K562 (cell line): ENCODE data around the gene ARHGAP22. TPM values are rescaled to one million over a fixed set of nuclear protein-coding genes. Genes with fewer than 3 reads are reported as not detected.

Experiments
- E2F4 ChIP-seq: sonication (generic); formaldehyde crosslinking; IDR thresholded peaks from 2 replicates; pipeline ENCODE4 v1.8.0; 2022; ENCODE audit warnings: mild to moderate bottlenecking, low read depth, missing genetic modification reagents
- ELF2 ChIP-seq: fragments of 250-450 bp; sonication (Bioruptor Pico); IDR thresholded peaks from 2 replicates; pipeline ENCODE4 v1.5.0; 2021; ENCODE audit warnings: mild to moderate bottlenecking
- ETS2 ChIP-seq: IDR thresholded peaks from 2 replicates; pipeline ENCODE4 v1.6.1; 2016; ENCODE audit warnings: borderline replicate concordance, missing genetic modification characterization, mild to moderate bottlenecking, moderate library complexity, missing compliant biosample characterization; ENCODE audit not compliant: poor library complexity, severe bottlenecking
- ETV6 ChIP-seq, 3 experiments: fragments of 150-350 bp in 1 of 3; sonication (generic) in 1 of 3; formaldehyde crosslinking in 1 of 3; IDR thresholded peaks; 2 replicates each; pipeline versions ENCODE4 v1.6.1 to v1.8.0; 2014 to 2022; ENCODE audit warnings: borderline replicate concordance in 2 of 3, low read depth in 2 of 3, antibody characterized with exemption in 1 of 3, low read length in 1 of 3, mild to moderate bottlenecking in 1 of 3, missing genetic modification reagents in 1 of 3
- EZH2 ChIP-seq: IDR thresholded peaks from 2 replicates; pipeline ENCODE4 v1.6.1; 2012; ENCODE audit warnings: low read depth, mild to moderate bottlenecking, inconsistent platforms, low read length, borderline replicate concordance
- FOXK1 ChIP-seq: sonication (generic); formaldehyde crosslinking; IDR thresholded peaks from 2 replicates; pipeline ENCODE4 v1.8.0; 2022; ENCODE audit warnings: missing genetic modification reagents, mild to moderate bottlenecking, borderline replicate concordance
- HDAC8 ChIP-seq: fragments of 450-650 bp; IDR thresholded peaks from 2 replicates; pipeline ENCODE4 v1.6.1; 2016; ENCODE audit warnings: mild to moderate bottlenecking, missing genetic modification characterization, moderate library complexity, missing compliant biosample characterization
- HSF4 ChIP-seq: fragments of 250-450 bp; sonication (Bioruptor Pico); IDR thresholded peaks from 2 replicates; pipeline ENCODE4 v2.1.2; 2022; ENCODE audit warnings: mild to moderate bottlenecking, moderate library complexity, borderline replicate concordance
- MYC ChIP-seq, 2 experiments: fragments of 250-450 bp in 1 of 2; sonication (Bioruptor Pico) in 1 of 2; IDR thresholded peaks; 2 replicates each; pipeline versions ENCODE4 v1.5.1 to v1.6.1; 2012 to 2021; ENCODE audit warnings: low read depth in 2 of 2, borderline replicate concordance in 1 of 2, improper control_type of control experiment in 1 of 2, low read length in 1 of 2, mild to moderate bottlenecking in 1 of 2, moderate library complexity in 1 of 2
- PTTG1 ChIP-seq: fragments of 450-650 bp; IDR thresholded peaks from 2 replicates; pipeline ENCODE4 v1.6.1; 2016; ENCODE audit warnings: low read depth, mild to moderate bottlenecking, missing genetic modification characterization, missing compliant biosample characterization
- PYGO2 ChIP-seq: fragments of 450-650 bp; IDR thresholded peaks from 2 replicates; pipeline ENCODE4 v1.6.1; 2016; ENCODE audit warnings: mild to moderate bottlenecking, missing genetic modification characterization, moderate library complexity, missing compliant biosample characterization
- RBFOX2 ChIP-seq: fragments of 200-400 bp; formaldehyde crosslinking; IDR thresholded peaks from 2 replicates; pipeline ENCODE4 v1.6.1; 2017; ENCODE audit warnings: low read depth, mild to moderate bottlenecking, low read length, moderate library complexity
- RFX7 ChIP-seq: fragments of 250-450 bp; sonication (Bioruptor Pico); IDR thresholded peaks from 2 replicates; pipeline ENCODE4 v1.5.1; 2021; ENCODE audit warnings: mild to moderate bottlenecking
- SMARCA4 ChIP-seq: fragments of 450-650 bp; IDR thresholded peaks from 2 replicates; pipeline ENCODE4 v1.6.1; 2016
- THRAP3 ChIP-seq: fragments of 450-650 bp; IDR thresholded peaks from 2 replicates; pipeline ENCODE4 v1.6.1; 2016; ENCODE audit warnings: mild to moderate bottlenecking, inconsistent platforms, borderline replicate concordance
- ZNF133 ChIP-seq: fragments of 250-450 bp; sonication (Bioruptor Pico); IDR thresholded peaks from 2 replicates; pipeline ENCODE4 v1.4.0; 2020; ENCODE audit warnings: mild to moderate bottlenecking
- ZNF165 ChIP-seq: fragments of 250-450 bp; sonication (Bioruptor Pico); IDR thresholded peaks from 2 replicates; pipeline ENCODE4 v1.4.0; 2020; ENCODE audit warnings: borderline replicate concordance
- ZNF174 ChIP-seq: fragments of 250-450 bp; sonication (Bioruptor Pico); IDR thresholded peaks from 2 replicates; pipeline ENCODE4 v1.4.0; 2020; ENCODE audit warnings: mild to moderate bottlenecking
- ZNF695 ChIP-seq: fragments of 450-650 bp; formaldehyde crosslinking; IDR thresholded peaks from 2 replicates; pipeline ENCODE4 v1.4.0; 2020; ENCODE audit warnings: mild to moderate bottlenecking, moderate library complexity
- ZNF75A ChIP-seq: fragments of 450-650 bp; formaldehyde crosslinking; IDR thresholded peaks from 2 replicates; pipeline ENCODE4 v1.4.0; 2020; ENCODE audit warnings: mild to moderate bottlenecking
- ZNF77 ChIP-seq: fragments of 250-450 bp; sonication (Bioruptor Pico); IDR thresholded peaks from 2 replicates; pipeline ENCODE4 v1.5.0; 2020
- polyA plus RNA-seq, 8 experiments: library from polyadenylated mRNA; depleted of rRNA in 4 of 8; stranded (reverse) in 5 of 8; unstranded in 3 of 8; fragments of >200 nt; fragmentation: Nextera tagmentation in 2 of 8; fragmentation: Illumina TruSeq in 1 of 8; extraction: Ambion mirVana in 2 of 8; extraction: Trizol in 1 of 8; gene quantifications; 2 replicates each; pipeline versions ENCODE4 v1.2.1 to v1.2.3, GENCODE V29; 2011 to 2014; ENCODE audit warnings: inconsistent platforms in 1 of 8, missing spikeins in 1 of 8
- total RNA-seq, 7 experiments: library from RNA; depleted of rRNA in 6 of 7; stranded (reverse); fragments of >200 nt in 6 of 7; fragmentation: Illumina TruSeq in 2 of 7; extraction: Trizol in 2 of 7; gene quantifications; 2 replicates each; pipeline versions ENCODE4 v1.2.1 to v1.2.3, GENCODE V29; 2011 to 2021; ENCODE audit warnings: low replicate concordance in 1 of 7
- TF ChIP-seq, protein P1 (sequence below): fragments of 450-650 bp; formaldehyde crosslinking; IDR thresholded peaks from 2 replicates; pipeline ENCODE4 v1.4.0; 2022; ENCODE audit warnings: missing genetic modification characterization
- TF ChIP-seq, protein P2 (sequence below): fragments of 450-650 bp; conservative IDR thresholded peaks from 2 replicates; pipeline ENCODE4 v1.6.1; 2016; ENCODE audit warnings: missing genetic modification characterization, low read depth, mild to moderate bottlenecking, missing compliant biosample characterization, moderate library complexity

Gene ARHGAP22
- total and polyA plus RNA-seq, 9 of the 15 experiments (the other 6 are each of a cell fraction or from before 2014, with no cell fraction given), result 1.3 to 28.1 (median 12.7) TPM

- TF ChIP-seq ZNF75A (CRISPR knock-in tag) (no peak), ELF2 (CRISPR knock-in tag) (peak; percentile 41; the same call in 1 of the 2 replicates), RBFOX2 (peak; percentile 59), ZNF695 (CRISPR knock-in tag) (peak; percentile 23; the same call in 1 of the 2 replicates), HSF4 (CRISPR knock-in tag) (0 out of 2 replicates have a peak, but pooled peaks have one; percentile 24), ZNF77 (CRISPR knock-in tag) (0 out of 2 replicates have a peak, but pooled peaks have one; percentile 21), ZNF133 (CRISPR knock-in tag) (peak; percentile 48; the same call in 1 of the 2 replicates), HDAC8 (tag) (0 out of 2 replicates have a peak, but pooled peaks have one; percentile 21), ETS2 (tag) (no peak), E2F4 (CRISPR knock-in tag) (no peak), MYC (IDR thresholded peaks at IDR 0.05; ENCODE audit: low read depth, low read length) (0 out of 2 replicates have a peak, but pooled peaks have one; percentile 8), MYC (CRISPR knock-in tag; IDR thresholded peaks at IDR 0.05; ENCODE audit: borderline replicate concordance, low read depth) (peak; percentile 56; the same call in 1 of the 2 replicates), ETV6 (IDR thresholded peaks at IDR 0.05; ENCODE audit: borderline replicate concordance in 1 of 2, low read depth in 2 of 2, low read length in 1 of 2) (no peak), ETV6 (CRISPR knock-in tag; IDR thresholded peaks at IDR 0.05; ENCODE audit: borderline replicate concordance) (no peak), RFX7 (CRISPR knock-in tag) (no peak), SMARCA4 (no peak), EZH2 (no peak), THRAP3 (no peak), ZNF165 (CRISPR knock-in tag) (peak; percentile 73), ZNF174 (CRISPR knock-in tag) (no peak), FOXK1 (CRISPR knock-in tag) (no peak), PYGO2 (tag) (peak; percentile 59; the same call in 1 of the 2 replicates), PTTG1 (tag) (0 out of 2 replicates have a peak, but pooled peaks have one; percentile 12)
- TF ChIP-seq, protein P1, sequence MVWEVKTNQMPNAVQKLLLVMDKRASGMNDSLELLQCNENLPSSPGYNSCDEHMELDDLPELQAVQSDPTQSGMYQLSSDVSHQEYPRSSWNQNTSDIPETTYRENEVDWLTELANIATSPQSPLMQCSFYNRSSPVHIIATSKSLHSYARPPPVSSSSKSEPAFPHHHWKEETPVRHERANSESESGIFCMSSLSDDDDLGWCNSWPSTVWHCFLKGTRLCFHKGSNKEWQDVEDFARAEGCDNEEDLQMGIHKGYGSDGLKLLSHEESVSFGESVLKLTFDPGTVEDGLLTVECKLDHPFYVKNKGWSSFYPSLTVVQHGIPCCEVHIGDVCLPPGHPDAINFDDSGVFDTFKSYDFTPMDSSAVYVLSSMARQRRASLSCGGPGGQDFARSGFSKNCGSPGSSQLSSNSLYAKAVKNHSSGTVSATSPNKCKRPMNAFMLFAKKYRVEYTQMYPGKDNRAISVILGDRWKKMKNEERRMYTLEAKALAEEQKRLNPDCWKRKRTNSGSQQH (CRISPR knock-in tag), result no peak
- TF ChIP-seq, protein P2, sequence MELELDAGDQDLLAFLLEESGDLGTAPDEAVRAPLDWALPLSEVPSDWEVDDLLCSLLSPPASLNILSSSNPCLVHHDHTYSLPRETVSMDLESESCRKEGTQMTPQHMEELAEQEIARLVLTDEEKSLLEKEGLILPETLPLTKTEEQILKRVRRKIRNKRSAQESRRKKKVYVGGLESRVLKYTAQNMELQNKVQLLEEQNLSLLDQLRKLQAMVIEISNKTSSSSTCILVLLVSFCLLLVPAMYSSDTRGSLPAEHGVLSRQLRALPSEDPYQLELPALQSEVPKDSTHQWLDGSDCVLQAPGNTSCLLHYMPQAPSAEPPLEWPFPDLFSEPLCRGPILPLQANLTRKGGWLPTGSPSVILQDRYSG (tag), result peak; percentile 78; the same call in 1 of the 2 replicates
Measured at GRCh38 chr10:48468866-48469511, 135.9 kb downstream of the ARHGAP22 start (continued).
